Skeletal muscle tissue (tissue), 4 donors: ENCODE measurements around the gene ST3GAL6. TPM values are rescaled to one million over a fixed set of nuclear protein-coding genes. Genes with fewer than 3 reads are reported as not detected.

Experiments
- H3K27ac ChIP-seq: one replicate; pipeline ENCODE4 v1.7.0; 2013; ENCODE audit warnings: mild to moderate bottlenecking, low read depth, low read length, inconsistent platforms
- H3K27me3 ChIP-seq, 3 donors: one replicate each; pipeline ENCODE4 v1.7.0; 2013; ENCODE audit warnings: low read length in 3 of 3; ENCODE audit not compliant: control insufficient read depth in 3 of 3, insufficient read depth in 3 of 3
- H3K36me3 ChIP-seq, 3 donors: one replicate each; pipeline ENCODE4 v1.7.0; 2013; ENCODE audit warnings: low read length in 3 of 3; ENCODE audit not compliant: control insufficient read depth in 3 of 3, insufficient read depth in 3 of 3
- H3K4me1 ChIP-seq, 3 donors: one replicate each; pipeline ENCODE4 v1.7.0; 2013; ENCODE audit warnings: low read length in 3 of 3, mild to moderate bottlenecking in 3 of 3; ENCODE audit not compliant: control insufficient read depth in 3 of 3, insufficient read depth in 3 of 3
- H3K4me3 ChIP-seq, 3 donors: one replicate each; pipeline ENCODE4 v1.7.0; 2013; ENCODE audit warnings: low read length in 3 of 3
- H3K9ac ChIP-seq, 3 donors: one replicate each; pipeline ENCODE4 v1.7.0; 2013; ENCODE audit warnings: low read length in 3 of 3, mild to moderate bottlenecking in 3 of 3, moderate library complexity in 2 of 3, low read depth in 1 of 3
- H3K9me3 ChIP-seq, 3 donors: one replicate each; pipeline ENCODE4 v1.7.0; 2013; ENCODE audit warnings: low read length in 3 of 3; ENCODE audit not compliant: control insufficient read depth in 3 of 3
- total RNA-seq: library from RNA; depleted of rRNA; stranded (reverse); fragments of >200 nt; gene quantifications from one replicate; pipeline ENCODE4 v1.2.3, GENCODE V29; 2014
- donor health status: Osteomylitis.

ST3GAL6 gene
- total RNA-seq, 1 donor from 2014 or later = 14.1 TPM

DNA sequence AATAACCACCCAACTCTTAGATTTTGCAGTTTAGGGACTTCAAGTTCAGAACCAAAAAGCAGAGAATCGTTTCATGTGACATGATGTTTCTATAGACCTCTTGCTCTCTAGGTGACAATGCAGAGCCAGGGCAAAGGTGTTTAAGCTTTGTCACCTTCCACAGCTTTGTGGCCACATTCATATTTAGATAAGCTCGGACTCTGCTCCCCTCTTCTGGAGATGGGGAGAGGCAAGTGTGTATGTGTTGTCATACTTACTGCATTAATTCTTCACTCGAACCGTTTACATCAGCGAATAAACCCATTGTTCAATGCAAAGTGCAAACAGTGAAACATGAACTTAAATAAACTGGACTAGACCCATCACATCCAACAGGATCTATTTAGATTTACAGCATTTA is 33.2 kb downstream of the ST3GAL6 start:
- no peaks in the 10 kb centered on the region for H3K4me1 ChIP-seq
- no peaks in the 10 kb centered on the region for H3K9me3 ChIP-seq
- no peak overlapping the region for H3K27ac ChIP-seq
- H3K36me3 ChIP-seq = peaks cover 3 to 10% (median 3%) of the 10 kb centered on the region in 3 donors
- H3K9ac ChIP-seq = no peak overlapping the region
- H3K27me3 ChIP-seq = no peaks in the 10 kb centered on the region
- no peak overlapping the region for H3K4me3 ChIP-seq

DNA sequence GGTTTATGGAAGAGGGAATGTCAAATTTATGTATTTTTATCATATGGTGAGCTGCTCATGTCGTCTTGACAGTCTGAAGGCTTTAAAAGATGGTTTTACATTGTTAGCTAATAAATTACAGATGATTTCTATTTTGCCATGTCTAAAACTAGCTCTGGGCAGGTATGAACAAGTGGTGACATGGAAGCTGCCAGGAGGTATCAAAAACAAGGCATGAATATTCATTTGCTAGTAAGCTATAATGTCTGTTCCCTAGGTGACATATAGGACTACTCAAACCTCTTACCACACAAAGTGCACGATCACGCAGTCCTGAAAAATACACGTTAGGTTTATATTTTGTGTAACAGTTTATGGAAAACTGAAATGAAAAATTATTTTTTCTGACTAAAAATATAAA is 34.8 kb downstream of the ST3GAL6 start:
- peaks cover 3 to 10% (median 3%) of the 10 kb centered on the region in 3 donors for H3K36me3 ChIP-seq
- H3K9ac ChIP-seq = no peak overlapping the region
- no peak overlapping the region for H3K27ac ChIP-seq
- H3K9me3 ChIP-seq = no peaks in the 10 kb centered on the region
- H3K27me3 ChIP-seq = no peaks in the 10 kb centered on the region
- no peaks in the 10 kb centered on the region for H3K4me1 ChIP-seq
- H3K4me3 ChIP-seq = no peak overlapping the region

DNA sequence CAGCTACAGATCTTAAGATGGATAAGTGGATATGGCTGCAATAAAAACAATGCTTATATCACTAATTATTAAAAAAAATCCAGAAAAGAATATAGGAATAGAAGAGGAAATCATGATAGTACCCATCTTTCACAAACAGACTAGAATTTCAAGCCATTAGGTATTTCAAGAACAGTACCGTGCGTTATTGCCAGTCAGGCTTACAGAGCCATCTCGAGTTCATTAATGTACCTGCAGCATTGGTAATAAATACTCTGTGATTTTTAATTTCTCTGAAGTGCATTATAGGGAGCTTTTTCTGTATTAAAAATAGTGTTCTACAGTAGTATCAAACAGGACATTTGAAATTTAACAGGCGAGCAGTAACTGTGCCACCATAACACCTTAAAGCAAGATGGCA is 35.7 kb downstream of the ST3GAL6 start:
- H3K4me3 ChIP-seq = no peak overlapping the region
- no peak overlapping the region for H3K27ac ChIP-seq
- no peaks in the 10 kb centered on the region for H3K9me3 ChIP-seq
- no peaks in the 10 kb centered on the region for H3K4me1 ChIP-seq
- H3K27me3 ChIP-seq = no peaks in the 10 kb centered on the region
- peaks cover 3 to 10% (median 3%) of the 10 kb centered on the region in 3 donors for H3K36me3 ChIP-seq
- H3K9ac ChIP-seq = no peak overlapping the region

DNA sequence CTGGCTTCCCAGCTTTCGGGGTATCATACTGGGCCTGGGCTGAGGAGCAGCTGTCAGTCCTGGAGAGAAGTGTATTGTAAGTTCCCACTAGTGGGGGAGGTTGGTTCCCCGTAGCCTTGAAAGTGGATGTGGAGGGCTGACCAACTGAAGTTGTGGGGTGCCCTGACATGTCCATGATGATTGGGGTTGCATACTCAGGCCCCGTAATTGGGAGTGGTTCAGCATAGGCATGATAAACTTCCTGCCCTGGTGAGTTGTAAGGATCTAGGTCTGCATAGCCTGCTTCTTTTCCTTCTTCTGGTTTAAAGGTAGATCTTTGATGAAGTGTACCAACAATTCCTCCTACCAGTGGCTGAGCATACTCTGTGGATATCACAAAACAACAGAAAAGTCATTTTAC is 36.3 kb downstream of the ST3GAL6 start:
- H3K27ac ChIP-seq = no peak overlapping the region
- H3K9me3 ChIP-seq = no peaks in the 10 kb centered on the region
- no peaks in the 10 kb centered on the region for H3K4me1 ChIP-seq
- H3K9ac ChIP-seq = no peak overlapping the region
- H3K27me3 ChIP-seq = no peaks in the 10 kb centered on the region
- no peak overlapping the region for H3K4me3 ChIP-seq
- peaks cover 3 to 10% (median 3%) of the 10 kb centered on the region in 3 donors for H3K36me3 ChIP-seq

DNA sequence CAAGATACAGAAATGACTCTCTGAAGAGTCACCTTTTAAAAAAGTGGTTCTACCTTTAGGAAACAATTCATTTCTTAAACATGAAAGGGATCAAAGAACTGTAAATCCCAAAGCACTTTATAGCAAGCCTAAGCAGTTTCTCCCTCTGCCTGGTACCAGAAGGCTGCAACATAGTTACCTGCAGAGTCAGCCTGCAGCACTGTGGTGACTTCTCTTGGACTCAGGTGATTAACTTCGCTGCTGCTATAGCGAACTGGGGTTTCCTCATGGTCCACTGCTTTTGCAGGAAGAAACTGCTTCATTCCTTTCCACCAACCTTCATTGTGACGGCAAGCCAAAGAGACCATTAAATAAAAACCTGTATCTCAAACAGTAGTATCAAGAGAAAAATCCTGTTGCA is 37.3 kb downstream of the ST3GAL6 start:
- H3K27ac ChIP-seq = no peak overlapping the region
- H3K4me1 ChIP-seq = no peaks in the 10 kb centered on the region
- H3K27me3 ChIP-seq = no peaks in the 10 kb centered on the region
- no peak overlapping the region for H3K4me3 ChIP-seq
- H3K9ac ChIP-seq = no peak overlapping the region
- no peaks in the 10 kb centered on the region for H3K9me3 ChIP-seq
- H3K36me3 ChIP-seq = peaks cover 5 to 15% (median 5%) of the 10 kb centered on the region in 3 donors

DNA sequence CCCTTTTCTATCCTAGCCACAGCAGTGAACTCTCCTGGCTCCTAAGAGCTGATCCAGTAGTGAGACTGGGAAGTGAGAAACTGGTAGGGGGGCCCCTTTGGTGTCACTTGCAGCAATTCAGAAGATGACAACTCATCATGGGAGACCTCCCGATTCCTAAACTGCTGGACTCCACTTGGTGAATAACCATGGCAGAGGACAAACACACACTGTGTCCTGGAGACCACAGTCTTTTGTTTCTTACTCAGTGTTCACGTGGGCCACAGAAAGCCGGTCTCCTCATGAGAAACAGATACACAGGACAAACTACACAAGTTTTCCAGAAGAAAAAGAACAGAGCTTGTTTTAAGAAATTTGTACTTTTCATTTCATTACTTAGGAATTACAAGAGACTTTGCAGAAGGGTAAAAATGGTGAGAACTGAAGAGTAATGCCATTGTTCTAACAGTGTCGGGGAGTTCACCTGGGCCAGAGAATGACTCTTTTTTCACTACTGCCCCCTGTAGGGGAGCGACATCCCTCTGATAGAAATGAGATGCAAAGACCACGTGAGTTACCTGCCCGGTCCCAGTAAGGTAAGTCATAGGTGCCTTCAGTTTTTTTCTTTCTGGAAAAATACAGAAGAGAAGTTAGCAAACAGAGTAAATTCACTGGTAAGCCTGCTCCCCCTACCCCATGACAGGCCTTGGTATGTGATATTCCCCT is 38.1 kb downstream of the ST3GAL6 start:
- peaks cover 10 to 17% (median 12%) of the 10 kb centered on the region in 3 donors for H3K36me3 ChIP-seq
- no peaks in the 10 kb centered on the region for H3K9me3 ChIP-seq
- H3K4me3 ChIP-seq = no peak overlapping the region
- no peak overlapping the region for H3K9ac ChIP-seq
- H3K27ac ChIP-seq = no peak overlapping the region
- no peaks in the 10 kb centered on the region for H3K27me3 ChIP-seq
- no peaks in the 10 kb centered on the region for H3K4me1 ChIP-seq

DNA sequence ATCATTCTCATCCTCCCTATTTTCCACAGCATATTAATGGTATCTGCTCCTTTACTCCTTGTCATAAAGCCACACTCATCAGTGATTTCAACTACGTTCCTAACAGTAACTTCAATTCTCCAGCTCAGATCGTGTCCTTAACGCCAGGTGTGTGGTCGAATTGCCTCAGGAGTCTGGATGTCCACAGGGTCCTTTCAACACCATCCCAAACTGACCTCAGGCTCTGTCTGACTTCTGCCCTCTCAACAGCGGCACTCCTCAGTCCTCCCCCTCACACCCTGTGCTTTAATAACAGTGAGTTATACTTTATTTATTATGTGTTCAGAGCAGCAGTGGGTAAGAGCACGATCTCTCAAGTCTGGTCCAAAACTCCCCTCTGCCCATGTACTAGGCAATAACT is 42.4 kb downstream of the ST3GAL6 start:
- H3K27me3 ChIP-seq = no peaks in the 10 kb centered on the region
- H3K4me3 ChIP-seq = no peak overlapping the region
- no peak overlapping the region for H3K9ac ChIP-seq
- peaks cover 20 to 26% (median 25%) of the 10 kb centered on the region in 3 donors for H3K36me3 ChIP-seq
- no peak overlapping the region for H3K27ac ChIP-seq
- H3K9me3 ChIP-seq = no peaks in the 10 kb centered on the region
- no peaks in the 10 kb centered on the region for H3K4me1 ChIP-seq

DNA sequence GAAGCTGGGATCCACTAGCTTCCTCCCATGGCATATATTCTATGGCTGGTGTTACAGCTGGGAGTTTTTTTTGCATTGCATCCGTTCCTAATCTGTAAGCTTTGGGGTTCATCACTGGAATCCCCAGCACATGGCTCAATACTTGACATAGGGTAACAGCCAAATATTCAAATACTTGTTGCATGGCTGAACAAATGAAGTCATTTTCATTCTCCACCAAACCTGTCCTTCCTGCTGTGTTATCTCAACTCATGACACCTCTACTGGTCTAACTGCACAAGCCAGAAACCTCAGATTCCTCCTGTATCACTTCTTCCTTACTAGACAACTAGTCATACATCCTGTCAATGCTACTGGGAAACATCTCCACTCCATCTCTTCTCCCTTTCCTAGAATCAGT is 43.4 kb downstream of the ST3GAL6 start:
- Histone ChIP-seq H3K4me1 (no peaks in the 10 kb centered on the region), H3K9me3 (no peaks in the 10 kb centered on the region), H3K36me3 (peaks cover 20 to 26% (median 23%) of the 10 kb centered on the region in 3 donors), H3K27me3 (no peaks in the 10 kb centered on the region), H3K27ac (no peak overlapping the region), H3K9ac (no peak overlapping the region), H3K4me3 (no peak overlapping the region)

DNA sequence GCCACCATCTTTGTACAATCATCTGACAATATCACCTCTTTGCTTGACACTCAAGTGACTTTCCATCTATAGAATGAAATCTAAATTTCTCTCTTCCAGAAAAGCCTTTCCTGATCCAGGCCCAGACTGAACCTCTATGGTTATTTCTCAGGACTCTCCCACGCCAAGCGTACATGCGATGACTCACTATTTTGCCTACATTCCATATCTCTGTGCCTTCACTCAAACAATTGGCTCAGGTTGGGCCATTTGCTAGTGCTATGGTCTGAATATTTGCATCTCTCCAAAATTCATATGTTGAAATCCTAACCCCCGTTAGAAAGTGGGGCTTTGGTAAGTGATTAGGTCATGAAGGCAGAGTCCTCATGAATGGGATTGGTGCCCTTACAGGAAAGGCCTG is 43.9 kb downstream of the ST3GAL6 start:
- Histone ChIP-seq H3K36me3 (peaks cover 20 to 26% (median 23%) of the 10 kb centered on the region in 3 donors), H3K27ac (no peak overlapping the region)

DNA sequence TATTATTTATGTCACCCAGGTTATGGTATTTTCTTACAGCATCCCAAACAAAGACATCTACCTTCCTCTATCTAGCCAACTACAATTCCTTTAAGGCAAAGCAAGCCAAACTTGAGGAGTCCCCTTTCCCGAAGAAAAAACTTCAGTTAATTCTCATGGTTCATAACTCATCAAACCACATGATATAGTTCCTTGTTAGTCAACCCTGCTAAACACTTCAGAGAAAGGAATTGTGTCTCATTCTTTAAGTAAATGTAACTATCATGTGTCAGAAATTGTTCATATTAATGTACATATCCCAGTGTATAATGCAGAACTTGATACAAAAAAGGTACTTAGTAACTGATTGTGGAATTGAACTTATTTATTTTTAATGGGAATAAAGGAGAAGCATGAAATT is 44.4 kb downstream of the ST3GAL6 start:
- Histone ChIP-seq H3K9me3 (no peaks in the 10 kb centered on the region), H3K27ac (no peak overlapping the region), H3K4me1 (no peaks in the 10 kb centered on the region), H3K4me3 (no peak overlapping the region), H3K9ac (no peak overlapping the region), H3K27me3 (no peaks in the 10 kb centered on the region), H3K36me3 (peaks cover 20 to 26% (median 23%) of the 10 kb centered on the region in 3 donors)

More for the DNA sequence above, 43.9 kb downstream of the ST3GAL6 start:
- no peaks in the 10 kb centered on the region for H3K9me3 ChIP-seq
- no peaks in the 10 kb centered on the region for H3K4me1 ChIP-seq
- no peaks in the 10 kb centered on the region for H3K27me3 ChIP-seq
- no peak overlapping the region for H3K4me3 ChIP-seq
- no peak overlapping the region for H3K9ac ChIP-seq
